Activated CD4-positive, alpha-beta T cell treated with anti-CD3 and anti-CD28 coated beads, Interleukin-2, Interleukin-4, amounts not matched to agents 100 ng/mL and 50 ng/mL, durations not matched to agents 16 hours and 8 hours (primary cell): ENCODE data around the gene VSTM2A.
"Not testable (repeated sequence)": the region's sequence is repeated elsewhere in the genome, so short reads cannot be mapped to it uniquely, and the experiment has no call there.

Experiments
- DNase-seq: peaks from one replicate; pipeline ENCODE4 v3.0.0-alpha.2; 2020; ENCODE audit warnings: low spot score

The VSTM2A gene

DNA sequence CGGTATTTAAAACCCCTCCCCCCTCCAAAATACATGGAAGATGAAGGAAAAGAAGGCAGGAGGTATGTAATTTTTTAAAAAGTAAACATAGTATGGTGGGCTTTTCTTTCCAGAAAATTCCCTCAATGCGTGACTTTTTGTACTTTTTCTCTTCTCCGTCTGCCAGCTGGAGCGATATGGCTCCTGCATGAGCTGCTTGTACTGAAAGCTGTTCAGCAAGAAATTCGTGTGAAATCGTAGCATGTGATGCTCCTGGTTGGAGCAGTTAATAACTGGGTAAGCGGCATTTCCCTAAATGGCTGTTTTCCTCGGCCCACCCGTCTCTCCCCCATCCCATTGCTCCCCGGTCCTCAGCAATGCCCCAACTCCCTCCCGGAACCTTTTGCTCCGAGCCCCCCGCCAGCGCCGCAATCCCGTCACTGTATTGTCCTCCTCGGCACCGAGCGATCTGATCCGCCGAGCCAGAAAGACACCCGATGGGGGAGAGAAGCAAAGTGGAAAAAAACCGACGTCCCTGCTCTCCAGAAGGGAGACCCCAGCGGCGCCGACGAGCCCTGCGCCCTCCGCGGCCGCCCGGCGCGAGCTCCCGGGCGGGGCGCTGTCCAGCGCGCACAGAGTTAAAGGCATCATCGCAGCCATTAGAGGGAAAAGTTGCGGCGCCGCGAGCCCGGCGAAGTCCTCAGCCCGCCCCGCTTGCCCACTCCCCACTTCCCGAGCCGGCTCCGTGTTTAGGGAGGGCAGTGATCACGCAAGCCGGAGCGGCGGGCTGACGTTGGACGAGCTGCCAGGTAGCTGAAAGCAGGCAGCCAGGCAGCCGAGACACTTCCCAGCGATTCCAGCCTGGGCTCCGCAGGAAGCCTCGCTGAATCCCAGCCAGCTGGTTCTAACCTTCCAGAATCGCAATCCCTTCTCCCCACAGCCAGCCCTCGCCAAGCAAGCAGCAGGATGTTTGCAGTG lies at the start of gene VSTM2A:
VSTM2A (plus strand) TSS at position 707 of the 957 bp plus-strand sequence. CDS start 356 bp downstream, outside the sequence.
- no peak for DNase-seq

DNA sequence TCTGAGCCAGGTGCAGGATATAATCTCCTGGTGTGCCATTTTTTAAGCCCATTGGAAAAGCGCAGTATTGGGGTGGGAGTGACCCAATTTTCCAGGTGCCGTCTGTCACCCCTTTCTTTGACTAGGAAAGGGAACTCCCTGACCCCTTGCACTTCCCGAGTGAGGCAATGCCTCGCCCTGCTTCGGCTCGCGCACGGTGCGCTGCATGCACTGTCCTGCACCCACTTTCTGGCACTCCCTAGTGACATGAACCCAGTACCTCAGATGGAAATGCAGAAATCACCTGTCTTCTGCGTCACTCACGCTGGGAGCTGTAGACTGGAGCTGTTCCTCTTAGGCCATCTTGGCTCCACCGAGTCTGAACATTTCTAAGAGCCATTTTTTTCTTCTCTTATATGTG lies 37.6 kb upstream of the VSTM2A start:
- not testable (repeated sequence) for DNase-seq

- DNase-seq, result no peak
Observed at GRCh38 chr7:54529568-54529967, 12.6 kb upstream of the VSTM2A start.

GRCh38 chr7:54538122-54538521 lies 4.1 kb upstream of the VSTM2A start:
- DNase-seq, result no peak

DNA sequence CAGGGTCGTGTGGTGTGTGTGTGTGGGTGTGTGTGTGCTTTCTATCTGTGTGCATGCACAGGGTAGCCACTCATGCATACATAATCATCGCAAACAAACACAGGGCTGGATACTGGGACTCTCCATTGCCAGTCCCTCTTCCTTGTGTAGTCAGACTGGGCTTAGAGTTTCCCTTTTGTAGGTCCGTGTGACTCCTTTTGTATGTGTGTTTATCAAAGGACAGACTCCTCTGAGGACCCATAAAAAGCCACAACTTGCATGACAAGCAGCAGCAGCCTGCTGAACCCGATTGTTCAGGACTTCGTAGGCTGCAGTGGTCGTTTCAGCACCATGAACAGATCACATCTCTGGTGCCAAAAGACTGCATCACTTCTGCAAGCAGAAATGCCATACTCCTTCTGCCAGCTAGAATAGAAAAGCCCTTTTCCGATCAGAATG lies 895 bp downstream of the VSTM2A start:
- no peak for DNase-seq

DNA sequence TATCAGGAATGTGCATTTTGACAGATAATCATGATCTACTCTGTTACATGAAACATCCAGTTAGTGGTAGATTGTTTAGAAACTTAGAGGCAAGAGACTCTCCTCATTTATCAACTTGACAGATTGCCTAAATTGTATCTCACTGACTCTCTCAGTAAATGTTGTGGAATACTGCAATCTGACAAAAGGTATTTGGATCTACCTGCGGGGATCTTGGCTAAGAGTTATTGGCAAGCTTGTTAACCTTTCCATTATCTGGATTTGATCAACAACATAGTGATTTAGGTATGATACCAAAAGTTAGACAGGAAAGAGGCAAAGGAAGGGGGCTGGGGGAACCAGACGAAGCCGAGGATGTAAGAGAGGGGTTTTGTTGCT lies 2.0 kb downstream of the VSTM2A start:
- no peak for DNase-seq

- DNase-seq, result no peak
Observed at GRCh38 chr7:54544527-54545240, 2.5 kb downstream of the VSTM2A start.

GRCh38 chr7:54545241-54545563 lies 3.0 kb downstream of the VSTM2A start:
- no peak for DNase-seq

DNA sequence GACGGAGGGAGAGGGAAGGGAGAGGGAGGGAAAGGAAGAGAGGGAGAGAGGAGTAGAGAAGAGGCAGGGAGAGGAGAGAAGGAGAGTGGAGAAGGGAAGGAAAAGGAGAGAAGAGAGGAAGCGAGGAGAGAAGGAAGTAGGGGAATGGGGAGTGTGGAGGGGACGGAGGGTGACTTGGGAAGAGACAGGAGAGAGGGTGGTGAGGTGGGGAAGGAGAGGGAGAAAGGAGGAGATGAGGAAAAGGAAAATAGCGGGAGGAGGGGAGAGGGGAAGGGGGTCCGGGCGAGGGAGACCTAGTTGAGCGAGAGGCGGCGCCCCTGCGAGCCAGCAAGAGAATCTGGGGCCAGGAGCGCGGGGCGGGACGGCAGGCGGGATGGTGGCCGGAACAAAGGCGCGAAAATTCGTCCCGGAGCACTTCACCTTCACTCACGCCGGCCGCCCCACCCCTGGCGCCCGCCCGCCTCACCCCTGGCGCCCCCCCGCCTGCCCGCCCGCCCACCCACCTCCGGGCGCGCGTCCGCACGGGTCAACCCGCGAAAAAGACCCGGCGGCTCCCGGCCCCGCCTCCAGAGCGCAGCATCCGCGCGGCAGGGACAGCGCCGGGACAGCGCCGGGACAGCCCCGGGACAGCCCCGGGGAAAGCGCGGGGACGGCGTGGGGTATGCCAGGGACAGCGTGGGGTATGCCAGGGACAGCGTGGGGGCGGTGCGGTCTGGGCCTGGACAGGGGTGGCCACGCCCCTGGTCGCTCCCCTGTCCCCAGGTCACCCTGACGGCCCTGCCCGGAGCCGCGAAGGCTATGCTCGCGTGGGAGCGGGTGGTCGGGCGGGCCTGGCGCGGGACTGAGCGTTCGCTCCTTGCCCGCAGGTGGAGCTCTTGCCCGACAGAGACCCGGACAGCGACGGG lies 4.2 kb downstream of the VSTM2A start:
- no peak for DNase-seq

- DNase-seq, result no peak
Observed at GRCh38 chr7:54546986-54547314, 4.8 kb downstream of the VSTM2A start.

DNA sequence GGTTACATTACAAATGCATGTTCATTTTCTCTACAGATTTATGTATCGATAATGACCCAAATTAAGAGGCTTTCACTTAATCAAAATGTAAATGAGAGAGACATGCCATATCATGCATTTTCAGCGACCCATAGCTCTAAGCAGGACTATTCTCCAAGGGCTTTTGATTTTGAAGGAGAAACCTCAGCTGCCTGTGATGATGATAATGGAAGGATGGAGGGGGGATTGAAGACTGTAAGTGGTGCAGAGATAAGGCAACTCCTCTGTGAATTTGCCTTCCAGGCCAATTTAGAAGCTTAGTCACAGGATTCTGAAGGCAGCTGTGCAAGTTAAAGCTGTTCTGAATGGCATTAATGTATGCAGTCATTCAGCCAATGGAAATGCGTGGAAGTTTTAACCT lies 8.3 kb downstream of the VSTM2A start:
- DNase-seq, result no peak

DNA sequence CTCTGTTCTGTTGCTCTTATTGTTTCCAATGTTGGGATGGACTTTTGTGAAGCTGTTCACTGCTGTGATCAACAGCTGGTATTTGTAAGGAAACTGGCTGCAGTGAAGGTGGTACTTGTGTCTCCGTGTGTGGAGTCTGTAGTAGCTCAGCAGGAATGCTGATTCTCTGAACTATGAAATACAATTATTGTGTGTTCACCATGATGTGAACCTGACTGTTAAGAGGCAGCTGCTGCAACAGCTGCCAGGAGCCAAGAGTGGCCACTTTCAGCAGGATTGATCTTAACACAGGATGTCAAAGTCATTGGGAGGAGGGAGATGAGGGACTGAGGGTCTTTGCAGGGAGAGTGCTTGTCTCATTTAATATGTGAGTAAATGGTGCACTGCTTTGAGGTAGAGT lies 13.9 kb downstream of the VSTM2A start:
- DNase-seq, result no peak

DNA sequence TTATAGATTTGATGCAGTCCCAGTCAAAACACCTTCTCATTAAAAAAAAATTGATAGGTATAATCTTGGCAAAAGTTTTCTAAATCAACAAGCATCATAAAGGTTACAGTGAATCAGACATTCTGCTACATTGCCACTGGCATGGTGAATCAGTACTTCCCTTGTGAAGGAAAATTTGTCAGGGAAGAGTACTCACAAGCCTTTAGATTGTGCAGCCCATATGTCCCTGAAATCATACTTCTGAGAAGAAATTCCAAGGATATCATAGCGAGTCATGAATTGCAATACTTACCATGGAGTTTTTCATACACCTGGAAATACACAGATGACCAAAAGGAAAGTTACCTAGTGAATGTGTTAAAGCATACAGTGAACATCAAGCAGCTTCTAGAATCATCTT lies 17.2 kb downstream of the VSTM2A start:
- DNase-seq, result no peak

DNA sequence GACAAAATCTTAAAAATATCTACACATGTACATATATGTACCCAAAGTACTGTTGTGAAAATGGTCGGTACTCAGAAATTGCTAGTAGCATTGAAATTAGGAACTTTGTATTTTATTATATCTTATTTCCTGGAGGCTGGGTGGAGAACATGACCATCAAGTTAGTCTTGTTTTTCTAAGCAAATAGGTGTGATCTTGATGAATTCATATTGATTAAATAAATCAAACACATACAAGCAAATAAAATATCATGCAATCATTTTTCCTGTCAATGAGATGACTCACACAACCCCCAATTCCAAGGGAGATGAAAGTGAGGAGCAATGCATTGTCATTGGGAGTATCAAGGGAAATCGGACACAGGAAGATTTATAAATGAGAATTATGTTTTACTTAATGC lies 18.0 kb downstream of the VSTM2A start:
- DNase-seq, result no peak

DNA sequence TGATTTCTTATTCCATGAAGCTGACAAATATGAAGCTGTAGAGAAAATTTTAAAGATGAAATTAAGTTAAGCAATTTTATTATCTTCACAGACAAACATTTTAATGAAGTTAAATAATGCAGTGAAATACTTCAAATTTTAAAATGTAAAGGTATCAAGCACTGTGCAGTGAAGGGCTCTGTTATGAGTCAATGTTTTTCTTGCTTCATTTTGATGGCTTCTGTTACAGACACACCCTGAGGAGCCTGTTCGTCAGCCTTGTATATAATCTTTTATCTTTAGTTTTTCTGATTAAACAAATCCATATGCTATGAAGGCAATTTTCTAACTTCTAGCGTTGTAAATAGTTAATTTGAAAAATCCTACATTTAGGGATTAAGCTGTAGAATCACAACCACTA lies 18.5 kb downstream of the VSTM2A start:
- DNase-seq, result no peak

GRCh38 chr7:54563329-54563916 lies 21.2 kb downstream of the VSTM2A start:
- DNase-seq, result no peak

DNA sequence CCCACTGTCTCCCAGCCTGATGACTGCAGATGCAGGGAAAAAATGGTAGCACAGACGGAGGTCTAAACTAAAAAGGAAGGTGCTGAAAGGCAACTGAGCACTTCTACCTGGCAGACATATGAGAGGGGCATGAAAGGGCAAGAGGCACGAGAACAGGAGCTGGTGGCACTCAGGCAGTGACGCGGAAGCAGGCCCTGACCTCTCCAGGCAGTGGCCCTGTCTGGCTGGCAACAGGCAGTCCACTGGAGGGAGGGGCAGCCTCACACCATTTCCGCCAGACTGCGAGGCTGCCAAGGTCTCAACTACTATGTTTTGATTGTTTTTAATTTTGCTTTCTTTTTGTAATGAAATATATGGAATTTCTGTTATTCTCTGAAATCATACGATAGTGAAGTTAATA lies 23.3 kb downstream of the VSTM2A start:
- no peak for DNase-seq

DNA sequence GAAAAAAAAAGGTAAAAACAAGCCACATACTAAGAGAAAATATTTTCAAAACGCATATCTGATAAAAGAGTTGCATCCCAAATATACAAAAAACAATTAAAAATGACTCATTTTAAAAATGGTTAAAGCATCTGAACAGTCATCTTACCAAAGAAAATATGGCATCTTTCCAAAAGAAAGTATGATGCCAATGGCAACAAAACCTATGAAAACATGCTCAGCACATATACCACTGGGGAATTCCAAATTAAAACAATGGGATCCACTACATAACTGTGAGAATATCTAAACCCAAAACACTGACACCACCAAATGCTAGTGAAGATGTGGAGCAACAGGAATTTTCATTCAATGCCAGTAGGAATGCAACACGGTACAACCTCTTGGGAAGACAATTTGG lies 39.3 kb downstream of the VSTM2A start:
- no peak for DNase-seq

DNA sequence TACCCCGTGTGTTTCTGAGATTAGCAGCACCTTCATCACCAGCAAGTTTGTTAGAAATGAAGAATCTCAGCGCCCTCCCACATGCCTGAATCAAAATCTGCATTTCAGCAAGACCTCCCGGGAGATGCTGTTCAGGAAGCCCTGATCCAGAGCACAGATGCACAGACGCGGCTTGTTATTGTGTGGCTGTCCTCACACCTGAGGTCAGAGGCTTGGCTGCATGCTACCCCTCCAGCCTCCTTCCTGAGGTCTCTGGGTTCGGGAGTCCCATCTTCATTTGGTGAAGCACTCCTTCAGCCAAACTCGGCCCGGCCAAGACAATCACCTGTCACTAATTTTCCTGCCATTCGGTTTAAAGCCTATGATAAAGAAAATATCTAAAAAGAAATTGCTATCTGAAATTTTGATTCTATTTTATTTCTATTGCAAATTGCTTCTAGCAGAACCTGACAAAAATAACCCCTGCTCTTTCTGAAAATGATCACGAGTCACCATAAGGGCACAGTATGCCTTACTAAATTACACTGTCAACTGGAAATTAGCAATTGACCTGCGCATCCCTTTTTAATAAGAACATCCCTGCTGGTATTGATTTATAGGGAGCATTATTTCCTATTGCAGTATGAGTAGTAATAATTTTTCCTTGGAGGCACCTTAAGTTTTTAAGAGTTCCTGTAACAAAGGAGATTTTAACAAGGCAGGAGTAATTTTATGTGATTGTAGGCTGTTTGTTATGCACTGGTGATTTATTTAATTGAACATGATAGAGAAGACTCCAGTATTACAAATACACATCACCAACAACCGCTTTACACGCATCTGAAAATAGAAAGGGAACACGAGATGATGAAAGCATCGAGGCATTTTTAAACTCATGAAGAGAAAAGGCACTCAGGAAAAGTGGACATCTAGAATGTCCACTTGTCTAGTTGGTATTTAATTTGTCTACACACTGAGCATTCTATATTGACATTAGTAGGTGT lies 49.5 kb downstream of the VSTM2A start:
- DNase-seq, result no peak

DNA sequence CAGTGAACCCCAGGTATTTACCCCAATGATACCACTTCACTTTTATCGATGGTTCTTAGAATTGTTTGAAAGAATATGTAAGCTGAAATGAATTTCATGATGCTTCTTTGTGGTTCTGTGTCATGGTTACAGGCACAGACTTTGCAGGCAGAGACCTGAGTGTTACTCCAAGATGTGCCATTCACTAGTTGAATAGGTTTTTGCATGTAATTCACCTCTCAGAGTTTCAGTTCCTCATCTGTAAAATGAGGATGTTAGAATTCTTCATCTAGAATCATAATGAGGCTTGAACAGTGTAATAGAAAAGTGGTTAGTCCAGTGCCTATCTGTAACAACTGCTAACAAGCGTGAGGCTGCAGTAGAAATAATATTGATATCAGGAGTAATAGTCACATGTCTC lies 54.6 kb downstream of the VSTM2A start:
- no peak for DNase-seq

DNA sequence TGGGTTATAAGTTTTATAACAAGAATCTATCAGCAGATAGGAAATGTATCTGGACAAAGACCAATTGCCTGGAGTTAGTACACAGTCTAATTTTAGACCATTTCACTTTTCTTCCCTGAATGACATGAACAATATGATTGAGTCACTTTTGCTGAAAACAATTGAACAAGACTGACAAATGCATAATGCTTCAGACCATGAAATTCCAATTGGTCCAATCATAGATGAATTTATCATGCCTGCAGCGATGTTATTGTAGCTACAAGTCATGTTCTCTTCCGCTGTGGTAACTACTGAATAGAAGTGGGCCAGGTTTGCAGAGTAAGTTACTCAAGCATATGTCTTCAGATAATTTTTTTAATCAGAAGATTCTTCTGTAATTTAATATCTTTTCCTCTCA lies 73.4 kb downstream of the VSTM2A start:
- DNase-seq, result no peak
